ENCODE data around the gene NTMT1. TPM values are rescaled to one million over a fixed set of nuclear protein-coding genes. Genes with fewer than 3 reads are reported as not detected.

Gene NTMT1
- total and polyA plus RNA-seq, 9 of the 15 experiments (the other 6 are each of a cell fraction or from before 2014, with no cell fraction given), result 42.1 to 116 (median 74.7) TPM

DNA sequence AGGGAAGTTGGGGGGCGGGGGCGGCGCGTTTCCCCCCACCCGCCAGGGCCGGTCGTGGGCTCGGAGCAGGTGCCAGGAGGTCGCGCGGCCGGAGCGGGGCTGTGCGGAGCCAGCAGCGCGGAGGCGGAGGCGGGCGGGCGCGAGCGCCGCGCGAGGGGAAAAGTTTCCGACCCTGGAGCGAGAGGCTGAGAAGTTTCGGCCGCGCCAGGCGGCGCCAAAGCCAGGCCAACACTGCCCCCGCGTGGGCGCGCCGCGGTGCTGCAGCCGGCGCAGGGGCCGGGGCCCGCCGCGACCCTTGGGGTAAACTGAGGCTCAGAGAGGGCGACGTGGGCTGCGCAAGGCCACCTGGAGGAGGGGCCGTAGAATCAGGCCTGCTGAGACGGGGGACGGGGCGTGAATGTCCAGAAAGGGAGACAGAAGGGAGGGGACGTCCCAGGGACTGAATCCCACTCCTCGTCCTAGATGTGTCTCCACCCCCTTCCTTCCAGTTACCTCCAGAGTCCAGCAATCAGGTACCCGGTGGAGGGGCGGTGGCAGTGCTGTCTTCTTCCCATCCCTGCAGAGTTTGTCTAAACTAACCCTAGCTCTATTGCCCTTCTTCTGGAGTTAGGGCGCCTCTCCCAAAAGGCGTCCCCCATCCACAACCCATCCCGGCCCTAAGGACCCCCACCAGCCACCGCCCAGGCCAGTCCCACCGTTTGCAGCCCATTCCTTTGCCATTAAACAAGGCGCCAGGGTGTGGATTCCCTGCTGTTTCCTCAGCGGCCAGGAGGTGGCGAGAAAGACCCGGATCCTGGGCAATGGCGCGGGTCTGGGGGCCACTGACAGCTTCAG, 15.3 kb upstream of the NTMT1 start (continued):
- TF ChIP-seq, protein P1, sequence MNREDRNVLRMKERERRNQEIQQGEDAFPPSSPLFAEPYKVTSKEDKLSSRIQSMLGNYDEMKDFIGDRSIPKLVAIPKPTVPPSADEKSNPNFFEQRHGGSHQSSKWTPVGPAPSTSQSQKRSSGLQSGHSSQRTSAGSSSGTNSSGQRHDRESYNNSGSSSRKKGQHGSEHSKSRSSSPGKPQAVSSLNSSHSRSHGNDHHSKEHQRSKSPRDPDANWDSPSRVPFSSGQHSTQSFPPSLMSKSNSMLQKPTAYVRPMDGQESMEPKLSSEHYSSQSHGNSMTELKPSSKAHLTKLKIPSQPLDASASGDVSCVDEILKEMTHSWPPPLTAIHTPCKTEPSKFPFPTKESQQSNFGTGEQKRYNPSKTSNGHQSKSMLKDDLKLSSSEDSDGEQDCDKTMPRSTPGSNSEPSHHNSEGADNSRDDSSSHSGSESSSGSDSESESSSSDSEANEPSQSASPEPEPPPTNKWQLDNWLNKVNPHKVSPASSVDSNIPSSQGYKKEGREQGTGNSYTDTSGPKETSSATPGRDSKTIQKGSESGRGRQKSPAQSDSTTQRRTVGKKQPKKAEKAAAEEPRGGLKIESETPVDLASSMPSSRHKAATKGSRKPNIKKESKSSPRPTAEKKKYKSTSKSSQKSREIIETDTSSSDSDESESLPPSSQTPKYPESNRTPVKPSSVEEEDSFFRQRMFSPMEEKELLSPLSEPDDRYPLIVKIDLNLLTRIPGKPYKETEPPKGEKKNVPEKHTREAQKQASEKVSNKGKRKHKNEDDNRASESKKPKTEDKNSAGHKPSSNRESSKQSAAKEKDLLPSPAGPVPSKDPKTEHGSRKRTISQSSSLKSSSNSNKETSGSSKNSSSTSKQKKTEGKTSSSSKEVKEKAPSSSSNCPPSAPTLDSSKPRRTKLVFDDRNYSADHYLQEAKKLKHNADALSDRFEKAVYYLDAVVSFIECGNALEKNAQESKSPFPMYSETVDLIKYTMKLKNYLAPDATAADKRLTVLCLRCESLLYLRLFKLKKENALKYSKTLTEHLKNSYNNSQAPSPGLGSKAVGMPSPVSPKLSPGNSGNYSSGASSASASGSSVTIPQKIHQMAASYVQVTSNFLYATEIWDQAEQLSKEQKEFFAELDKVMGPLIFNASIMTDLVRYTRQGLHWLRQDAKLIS (CRISPR knock-in tag; IDR thresholded peaks at IDR 0.05), result no peak
- TF ChIP-seq TAF9B (IDR thresholded peaks at IDR 0.05; ENCODE audit: partially characterized antibody) (no peak), ZNF699 (CRISPR knock-in tag; IDR thresholded peaks at IDR 0.05; ENCODE audit: insufficient replicate concordance) (no peak), HNRNPLL (IDR thresholded peaks at IDR 0.05; ENCODE audit: low read depth, low read length, poor library complexity, severe bottlenecking) (no peak), POLR2H (tag; IDR thresholded peaks at IDR 0.05; ENCODE audit: low read depth) (no peak), XRCC3 (IDR thresholded peaks at IDR 0.05) (no peak)
- TF ChIP-seq, protein P2, sequence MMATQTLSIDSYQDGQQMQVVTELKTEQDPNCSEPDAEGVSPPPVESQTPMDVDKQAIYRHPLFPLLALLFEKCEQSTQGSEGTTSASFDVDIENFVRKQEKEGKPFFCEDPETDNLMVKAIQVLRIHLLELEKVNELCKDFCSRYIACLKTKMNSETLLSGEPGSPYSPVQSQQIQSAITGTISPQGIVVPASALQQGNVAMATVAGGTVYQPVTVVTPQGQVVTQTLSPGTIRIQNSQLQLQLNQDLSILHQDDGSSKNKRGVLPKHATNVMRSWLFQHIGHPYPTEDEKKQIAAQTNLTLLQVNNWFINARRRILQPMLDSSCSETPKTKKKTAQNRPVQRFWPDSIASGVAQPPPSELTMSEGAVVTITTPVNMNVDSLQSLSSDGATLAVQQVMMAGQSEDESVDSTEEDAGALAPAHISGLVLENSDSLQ (IDR thresholded peaks at IDR 0.05), result no peak
- TF ChIP-seq, protein P3, sequence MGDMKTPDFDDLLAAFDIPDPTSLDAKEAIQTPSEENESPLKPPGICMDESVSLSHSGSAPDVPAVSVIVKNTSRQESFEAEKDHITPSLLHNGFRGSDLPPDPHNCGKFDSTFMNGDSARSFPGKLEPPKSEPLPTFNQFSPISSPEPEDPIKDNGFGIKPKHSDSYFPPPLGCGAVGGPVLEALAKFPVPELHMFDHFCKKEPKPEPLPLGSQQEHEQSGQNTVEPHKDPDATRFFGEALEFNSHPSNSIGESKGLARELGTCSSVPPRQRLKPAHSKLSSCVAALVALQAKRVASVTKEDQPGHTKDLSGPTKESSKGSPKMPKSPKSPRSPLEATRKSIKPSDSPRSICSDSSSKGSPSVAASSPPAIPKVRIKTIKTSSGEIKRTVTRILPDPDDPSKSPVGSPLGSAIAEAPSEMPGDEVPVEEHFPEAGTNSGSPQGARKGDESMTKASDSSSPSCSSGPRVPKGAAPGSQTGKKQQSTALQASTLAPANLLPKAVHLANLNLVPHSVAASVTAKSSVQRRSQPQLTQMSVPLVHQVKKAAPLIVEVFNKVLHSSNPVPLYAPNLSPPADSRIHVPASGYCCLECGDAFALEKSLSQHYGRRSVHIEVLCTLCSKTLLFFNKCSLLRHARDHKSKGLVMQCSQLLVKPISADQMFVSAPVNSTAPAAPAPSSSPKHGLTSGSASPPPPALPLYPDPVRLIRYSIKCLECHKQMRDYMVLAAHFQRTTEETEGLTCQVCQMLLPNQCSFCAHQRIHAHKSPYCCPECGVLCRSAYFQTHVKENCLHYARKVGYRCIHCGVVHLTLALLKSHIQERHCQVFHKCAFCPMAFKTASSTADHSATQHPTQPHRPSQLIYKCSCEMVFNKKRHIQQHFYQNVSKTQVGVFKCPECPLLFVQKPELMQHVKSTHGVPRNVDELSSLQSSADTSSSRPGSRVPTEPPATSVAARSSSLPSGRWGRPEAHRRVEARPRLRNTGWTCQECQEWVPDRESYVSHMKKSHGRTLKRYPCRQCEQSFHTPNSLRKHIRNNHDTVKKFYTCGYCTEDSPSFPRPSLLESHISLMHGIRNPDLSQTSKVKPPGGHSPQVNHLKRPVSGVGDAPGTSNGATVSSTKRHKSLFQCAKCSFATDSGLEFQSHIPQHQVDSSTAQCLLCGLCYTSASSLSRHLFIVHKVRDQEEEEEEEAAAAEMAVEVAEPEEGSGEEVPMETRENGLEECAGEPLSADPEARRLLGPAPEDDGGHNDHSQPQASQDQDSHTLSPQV (IDR thresholded peaks at IDR 0.05), result peak; percentile 63
- TF ChIP-seq, protein P4, sequence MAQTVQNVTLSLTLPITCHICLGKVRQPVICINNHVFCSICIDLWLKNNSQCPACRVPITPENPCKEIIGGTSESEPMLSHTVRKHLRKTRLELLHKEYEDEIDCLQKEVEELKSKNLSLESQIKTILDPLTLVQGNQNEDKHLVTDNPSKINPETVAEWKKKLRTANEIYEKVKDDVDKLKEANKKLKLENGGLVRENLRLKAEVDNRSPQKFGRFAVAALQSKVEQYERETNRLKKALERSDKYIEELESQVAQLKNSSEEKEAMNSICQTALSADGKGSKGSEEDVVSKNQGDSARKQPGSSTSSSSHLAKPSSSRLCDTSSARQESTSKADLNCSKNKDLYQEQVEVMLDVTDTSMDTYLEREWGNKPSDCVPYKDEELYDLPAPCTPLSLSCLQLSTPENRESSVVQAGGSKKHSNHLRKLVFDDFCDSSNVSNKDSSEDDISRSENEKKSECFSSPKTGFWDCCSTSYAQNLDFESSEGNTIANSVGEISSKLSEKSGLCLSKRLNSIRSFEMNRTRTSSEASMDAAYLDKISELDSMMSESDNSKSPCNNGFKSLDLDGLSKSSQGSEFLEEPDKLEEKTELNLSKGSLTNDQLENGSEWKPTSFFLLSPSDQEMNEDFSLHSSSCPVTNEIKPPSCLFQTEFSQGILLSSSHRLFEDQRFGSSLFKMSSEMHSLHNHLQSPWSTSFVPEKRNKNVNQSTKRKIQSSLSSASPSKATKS (CRISPR knock-in tag; IDR thresholded peaks at IDR 0.05), result no peak
- TF ChIP-seq, protein P5, sequence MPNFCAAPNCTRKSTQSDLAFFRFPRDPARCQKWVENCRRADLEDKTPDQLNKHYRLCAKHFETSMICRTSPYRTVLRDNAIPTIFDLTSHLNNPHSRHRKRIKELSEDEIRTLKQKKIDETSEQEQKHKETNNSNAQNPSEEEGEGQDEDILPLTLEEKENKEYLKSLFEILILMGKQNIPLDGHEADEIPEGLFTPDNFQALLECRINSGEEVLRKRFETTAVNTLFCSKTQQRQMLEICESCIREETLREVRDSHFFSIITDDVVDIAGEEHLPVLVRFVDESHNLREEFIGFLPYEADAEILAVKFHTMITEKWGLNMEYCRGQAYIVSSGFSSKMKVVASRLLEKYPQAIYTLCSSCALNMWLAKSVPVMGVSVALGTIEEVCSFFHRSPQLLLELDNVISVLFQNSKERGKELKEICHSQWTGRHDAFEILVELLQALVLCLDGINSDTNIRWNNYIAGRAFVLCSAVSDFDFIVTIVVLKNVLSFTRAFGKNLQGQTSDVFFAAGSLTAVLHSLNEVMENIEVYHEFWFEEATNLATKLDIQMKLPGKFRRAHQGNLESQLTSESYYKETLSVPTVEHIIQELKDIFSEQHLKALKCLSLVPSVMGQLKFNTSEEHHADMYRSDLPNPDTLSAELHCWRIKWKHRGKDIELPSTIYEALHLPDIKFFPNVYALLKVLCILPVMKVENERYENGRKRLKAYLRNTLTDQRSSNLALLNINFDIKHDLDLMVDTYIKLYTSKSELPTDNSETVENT (CRISPR knock-in tag; IDR thresholded peaks at IDR 0.05), result 0 out of 2 replicates have a peak, but pooled peaks have one; percentile 15

All from K562 (cell line).